H1 (cell line): Measurements from ENCODE around the gene BCL6B. TPM values are rescaled to one million over a fixed set of nuclear protein-coding genes. Genes with fewer than 3 reads are reported as not detected.

Source experiments
- BCL11A ChIP-seq, 2 experiments: IDR thresholded peaks; one replicate each; pipeline ENCODE4 v1.6.1; 2011; ENCODE audit warnings: low read depth in 2 of 2, low read length in 2 of 2, mild to moderate bottlenecking in 2 of 2
- E2F6 ChIP-seq: IDR thresholded peaks from 2 replicates; pipeline ENCODE4 v1.6.1; 2012; ENCODE audit warnings: inconsistent platforms
- EGR1 ChIP-seq: IDR thresholded peaks from 2 replicates; pipeline ENCODE4 v1.6.1; 2011; ENCODE audit warnings: low read depth, low read length, borderline replicate concordance
- POLR2AphosphoS5 ChIP-seq: IDR thresholded peaks from 2 replicates; pipeline ENCODE4 v1.6.1; 2011; ENCODE audit warnings: low read depth, low read length
- RXRA ChIP-seq: IDR thresholded peaks from 2 replicates; pipeline ENCODE4 v1.6.1; 2011; ENCODE audit warnings: low read depth, mild to moderate bottlenecking, low read length, moderate library complexity; ENCODE audit not compliant: insufficient read depth
- SAP30 ChIP-seq: fragments of 300-600 bp; sonication (generic); IDR thresholded peaks from 2 replicates; pipeline ENCODE4 v1.7.1; 2012; ENCODE audit warnings: low read length, moderate library complexity, mild to moderate bottlenecking, inconsistent platforms; ENCODE audit not compliant: insufficient read depth, insufficient replicate concordance
- TAF7 ChIP-seq: optimal IDR thresholded peaks from 2 replicates; pipeline ENCODE3; 2011; ENCODE audit warnings: low read depth, mild to moderate bottlenecking, inconsistent platforms, low read length, moderate library complexity, borderline replicate concordance
- polyA plus RNA-seq, 7 experiments: library from polyadenylated mRNA; depleted of rRNA in 3 of 7; stranded (reverse) in 5 of 7; unstranded in 2 of 7; fragments of >200 nt in 5 of 7; fragments of 200-250 nt in 2 of 7; gene quantifications; 1 replicate in 5 of 7; 2 replicates in 1 of 7; 4 replicates in 1 of 7; pipeline versions ENCODE4 v1.2.1 to v1.2.3, GENCODE V29; 2011 to 2013; ENCODE audit warnings: missing spikeins in 2 of 7, mixed read lengths in 2 of 7
- total RNA-seq: library from RNA; stranded (reverse); fragmentation: NEBNext Ultra II Directional; extraction: Animal tissue kit (Norgen Biotek cat#: 25700); gene quantifications from 2 replicates; pipeline ENCODE4 v1.2.1, GENCODE V29; 2021

Gene BCL6B
- total and polyA plus RNA-seq, 2 of the 8 experiments (the other 6 are each of a cell fraction or from before 2014, with no cell fraction given), result 6.6 to 8.7 TPM

DNA sequence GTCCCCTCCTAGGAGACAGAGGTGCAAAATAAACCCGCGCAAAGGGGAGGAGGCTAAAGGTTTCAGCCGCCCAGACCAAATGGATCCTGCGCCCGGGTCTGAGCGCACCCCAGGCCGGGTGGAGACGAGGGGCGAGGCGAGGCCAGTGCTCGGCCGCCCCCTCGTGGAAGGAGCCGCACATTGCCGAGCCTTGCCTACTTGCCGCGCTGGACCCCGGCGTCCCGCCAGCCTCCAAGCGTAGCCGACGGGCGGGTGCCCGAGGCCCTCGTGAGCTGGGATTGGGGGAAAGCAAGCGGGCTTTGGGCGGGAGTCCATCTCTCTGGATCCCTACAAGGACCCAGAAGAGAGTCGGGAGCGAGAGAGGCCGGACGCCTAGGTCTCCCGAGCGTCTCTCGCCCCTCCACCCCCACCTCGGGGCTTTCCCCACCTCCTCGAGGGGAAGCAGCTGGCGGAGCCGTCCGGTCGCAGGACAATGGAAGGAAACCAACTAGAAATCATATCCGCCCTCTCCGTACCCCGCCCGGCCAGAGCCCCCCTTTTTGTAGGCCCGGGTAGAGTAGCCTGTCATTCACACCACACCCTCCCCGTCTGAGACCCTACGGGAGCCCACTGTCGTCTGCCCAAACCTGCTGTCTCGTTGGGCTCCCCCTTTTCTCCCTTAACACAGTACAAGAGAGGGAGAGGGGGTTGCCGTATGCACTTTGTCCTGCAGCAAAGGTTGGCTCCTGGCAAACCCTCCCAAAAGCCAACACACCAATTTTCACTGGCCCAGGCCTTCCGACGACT, 664 bp upstream of the BCL6B start (continued):
- TF ChIP-seq SAP30, result no peak
- TF ChIP-seq EGR1, result no peak
- no peak for TF ChIP-seq BCL11A (IDR thresholded peaks at IDR 0.05; ENCODE audit: low read depth in 2 of 2, low read length in 2 of 2)
- TF ChIP-seq E2F6, result peak; percentile 92
- no peak for TF ChIP-seq TAF7
- 0 out of 2 replicates have a peak, but pooled peaks have one; percentile 41 for TF ChIP-seq POLR2AphosphoS5
- TF ChIP-seq RXRA, result no peak
